GM12878 (cell line): ENCODE data around the gene APOH.

Experiments
- CEBPB ChIP-seq, 2 experiments: fragments of 150-350 bp in 1 of 2; IDR thresholded peaks; 2 replicates each; pipeline ENCODE4 v1.6.1; 2012 to 2014; ENCODE audit warnings: low read depth in 2 of 2, low read length in 2 of 2, borderline replicate concordance in 1 of 2, inconsistent platforms in 1 of 2
- HDGF ChIP-seq: fragments of 450-650 bp; IDR thresholded peaks from 2 replicates; pipeline ENCODE4 v1.6.1; 2016; ENCODE audit warnings: antibody characterized with exemption
- LARP7 ChIP-seq: fragments of 450-650 bp; IDR thresholded peaks from 2 replicates; pipeline ENCODE4 v1.6.1; 2017; ENCODE audit warnings: mild to moderate bottlenecking
- NRF1 ChIP-seq: conservative IDR thresholded peaks from 2 replicates; pipeline ENCODE4 v1.6.1; 2011; ENCODE audit warnings: mild to moderate bottlenecking, low read depth, low read length, improper control_type of control experiment
- SMAD1 ChIP-seq: fragments of 450-650 bp; IDR thresholded peaks from 2 replicates; pipeline ENCODE4 v1.6.1; 2018; ENCODE audit warnings: mild to moderate bottlenecking, low read depth; ENCODE audit not compliant: partially characterized antibody
- SMC3 ChIP-seq: IDR thresholded peaks from 2 replicates; pipeline ENCODE4 v1.6.1; 2011; ENCODE audit warnings: low read length, improper control_type of control experiment, borderline replicate concordance
- SUPT20H ChIP-seq: IDR thresholded peaks from 2 replicates; pipeline ENCODE4 v1.6.1; 2011; ENCODE audit warnings: low read depth, mild to moderate bottlenecking, low read length, moderate library complexity, borderline replicate concordance; ENCODE audit not compliant: control insufficient read depth
- ZNF274 ChIP-seq: IDR thresholded peaks from one replicate; pipeline ENCODE4 v1.8.0; 2011; ENCODE audit not compliant: insufficient read length, insufficient read depth
- TF ChIP-seq, protein P1 (sequence below), 3 experiments: IDR thresholded peaks in 2 of 3; conservative IDR thresholded peaks in 1 of 3; 2 replicates each; pipeline ENCODE4 v1.5.1; 2011; ENCODE audit warnings: low read depth in 3 of 3, low read length in 3 of 3, mild to moderate bottlenecking in 3 of 3, control low read depth in 2 of 3, moderate library complexity in 2 of 3, inconsistent platforms in 1 of 3, mixed read lengths in 1 of 3; ENCODE audit not compliant: control insufficient read depth in 2 of 3, insufficient read depth in 1 of 3; ENCODE audit errors: extremely low read depth in 1 of 3
- TF ChIP-seq, protein P2 (sequence below): IDR thresholded peaks from 2 replicates; pipeline ENCODE4 v1.6.1; 2011; ENCODE audit warnings: low read depth, mild to moderate bottlenecking, low read length, moderate library complexity, borderline replicate concordance; ENCODE audit errors: extremely low read depth
- TF ChIP-seq, protein P3 (sequence below): IDR thresholded peaks from 2 replicates; pipeline ENCODE4 v1.6.1; 2011; ENCODE audit warnings: low read depth, low read length, improper control_type of control experiment, borderline replicate concordance
- TF ChIP-seq, protein P4 (sequence below): fragments of 450-650 bp; IDR thresholded peaks from 2 replicates; pipeline ENCODE4 v1.6.1; 2016; ENCODE audit warnings: mild to moderate bottlenecking

DNA sequence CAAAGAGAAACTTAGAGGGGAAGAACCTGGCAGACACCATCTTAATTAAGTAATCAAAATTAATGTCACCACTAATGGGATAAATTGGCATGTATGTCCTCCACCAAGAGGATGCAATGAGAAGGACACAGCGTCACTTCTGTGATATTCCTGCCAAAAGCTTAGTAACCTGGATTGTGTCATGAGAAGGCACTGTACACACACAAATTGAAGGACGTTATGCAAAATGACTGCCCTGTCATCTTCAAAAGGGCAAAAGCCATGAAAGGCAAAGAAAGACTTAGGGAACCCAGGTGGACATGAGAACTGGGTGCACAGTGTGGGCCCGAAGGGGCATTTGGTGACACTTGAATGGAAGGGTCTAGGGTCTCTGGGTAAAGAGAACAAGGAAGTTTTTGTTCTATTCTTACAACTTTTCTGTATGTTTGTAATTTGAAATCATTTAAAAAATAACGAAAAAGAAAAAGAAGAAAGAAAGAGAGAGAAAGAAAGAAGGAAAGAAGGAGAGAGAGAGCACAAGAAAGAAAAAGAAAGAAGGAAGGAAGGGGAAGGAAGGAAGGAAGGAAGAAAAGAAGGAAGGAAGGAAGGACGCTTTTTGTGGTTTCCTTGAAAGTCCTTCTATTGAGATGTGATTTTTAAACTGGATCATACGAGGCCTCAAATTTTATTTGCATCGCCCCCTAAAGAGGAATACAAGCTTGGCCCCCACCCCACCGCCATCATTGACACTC lies 4.0 kb upstream of the APOH start:
- TF ChIP-seq, protein P1, sequence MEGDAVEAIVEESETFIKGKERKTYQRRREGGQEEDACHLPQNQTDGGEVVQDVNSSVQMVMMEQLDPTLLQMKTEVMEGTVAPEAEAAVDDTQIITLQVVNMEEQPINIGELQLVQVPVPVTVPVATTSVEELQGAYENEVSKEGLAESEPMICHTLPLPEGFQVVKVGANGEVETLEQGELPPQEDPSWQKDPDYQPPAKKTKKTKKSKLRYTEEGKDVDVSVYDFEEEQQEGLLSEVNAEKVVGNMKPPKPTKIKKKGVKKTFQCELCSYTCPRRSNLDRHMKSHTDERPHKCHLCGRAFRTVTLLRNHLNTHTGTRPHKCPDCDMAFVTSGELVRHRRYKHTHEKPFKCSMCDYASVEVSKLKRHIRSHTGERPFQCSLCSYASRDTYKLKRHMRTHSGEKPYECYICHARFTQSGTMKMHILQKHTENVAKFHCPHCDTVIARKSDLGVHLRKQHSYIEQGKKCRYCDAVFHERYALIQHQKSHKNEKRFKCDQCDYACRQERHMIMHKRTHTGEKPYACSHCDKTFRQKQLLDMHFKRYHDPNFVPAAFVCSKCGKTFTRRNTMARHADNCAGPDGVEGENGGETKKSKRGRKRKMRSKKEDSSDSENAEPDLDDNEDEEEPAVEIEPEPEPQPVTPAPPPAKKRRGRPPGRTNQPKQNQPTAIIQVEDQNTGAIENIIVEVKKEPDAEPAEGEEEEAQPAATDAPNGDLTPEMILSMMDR (IDR thresholded peaks at IDR 0.05 in 2 of 3, conservative IDR thresholded peaks at IDR 0.05 in 1 of 3; ENCODE audit: control insufficient read depth in 2 of 3, extremely low read depth in 1 of 3, insufficient read depth in 1 of 3, low read depth in 3 of 3, low read length in 3 of 3) = no peak
- no peak for TF ChIP-seq LARP7
- no peak for TF ChIP-seq HDGF
- TF ChIP-seq NRF1 = no peak
- TF ChIP-seq ZNF274 = no peak
- TF ChIP-seq, protein P2, sequence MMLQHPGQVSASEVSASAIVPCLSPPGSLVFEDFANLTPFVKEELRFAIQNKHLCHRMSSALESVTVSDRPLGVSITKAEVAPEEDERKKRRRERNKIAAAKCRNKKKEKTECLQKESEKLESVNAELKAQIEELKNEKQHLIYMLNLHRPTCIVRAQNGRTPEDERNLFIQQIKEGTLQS = no peak
- TF ChIP-seq, protein P3, sequence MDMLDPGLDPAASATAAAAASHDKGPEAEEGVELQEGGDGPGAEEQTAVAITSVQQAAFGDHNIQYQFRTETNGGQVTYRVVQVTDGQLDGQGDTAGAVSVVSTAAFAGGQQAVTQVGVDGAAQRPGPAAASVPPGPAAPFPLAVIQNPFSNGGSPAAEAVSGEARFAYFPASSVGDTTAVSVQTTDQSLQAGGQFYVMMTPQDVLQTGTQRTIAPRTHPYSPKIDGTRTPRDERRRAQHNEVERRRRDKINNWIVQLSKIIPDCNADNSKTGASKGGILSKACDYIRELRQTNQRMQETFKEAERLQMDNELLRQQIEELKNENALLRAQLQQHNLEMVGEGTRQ = no peak
- TF ChIP-seq CEBPB (IDR thresholded peaks at IDR 0.05; ENCODE audit: borderline replicate concordance in 1 of 2, low read depth in 2 of 2, low read length in 2 of 2) = no peak
- TF ChIP-seq, protein P4, sequence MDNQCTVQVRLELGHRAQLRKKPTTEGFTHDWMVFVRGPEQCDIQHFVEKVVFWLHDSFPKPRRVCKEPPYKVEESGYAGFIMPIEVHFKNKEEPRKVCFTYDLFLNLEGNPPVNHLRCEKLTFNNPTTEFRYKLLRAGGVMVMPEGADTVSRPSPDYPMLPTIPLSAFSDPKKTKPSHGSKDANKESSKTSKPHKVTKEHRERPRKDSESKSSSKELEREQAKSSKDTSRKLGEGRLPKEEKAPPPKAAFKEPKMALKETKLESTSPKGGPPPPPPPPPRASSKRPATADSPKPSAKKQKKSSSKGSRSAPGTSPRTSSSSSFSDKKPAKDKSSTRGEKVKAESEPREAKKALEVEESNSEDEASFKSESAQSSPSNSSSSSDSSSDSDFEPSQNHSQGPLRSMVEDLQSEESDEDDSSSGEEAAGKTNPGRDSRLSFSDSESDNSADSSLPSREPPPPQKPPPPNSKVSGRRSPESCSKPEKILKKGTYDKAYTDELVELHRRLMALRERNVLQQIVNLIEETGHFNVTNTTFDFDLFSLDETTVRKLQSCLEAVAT = no peak
- TF ChIP-seq SMAD1 = no peak
- no peak for TF ChIP-seq SUPT20H
- no peak for TF ChIP-seq SMC3
